GM21447 (cell line): ENCODE measurements around the gene HDAC10.

Experiments used
- ATAC-seq: cut with Tn5 transposase; IDR thresholded peaks from one replicate; pipeline ENCODE4 v1.9.1; 2021; ENCODE audit not compliant: unreplicated experiment

The HDAC10 gene

GRCh38 chr22:50257041-50257440, 6.0 kb upstream of the HDAC10 start:
- no peak for ATAC-seq

GRCh38 chr22:50256258-50256862, 5.3 kb upstream of the HDAC10 start:
- no peak for ATAC-seq

GRCh38 chr22:50255607-50256006, 4.5 kb upstream of the HDAC10 start:
- ATAC-seq = no peak

DNA sequence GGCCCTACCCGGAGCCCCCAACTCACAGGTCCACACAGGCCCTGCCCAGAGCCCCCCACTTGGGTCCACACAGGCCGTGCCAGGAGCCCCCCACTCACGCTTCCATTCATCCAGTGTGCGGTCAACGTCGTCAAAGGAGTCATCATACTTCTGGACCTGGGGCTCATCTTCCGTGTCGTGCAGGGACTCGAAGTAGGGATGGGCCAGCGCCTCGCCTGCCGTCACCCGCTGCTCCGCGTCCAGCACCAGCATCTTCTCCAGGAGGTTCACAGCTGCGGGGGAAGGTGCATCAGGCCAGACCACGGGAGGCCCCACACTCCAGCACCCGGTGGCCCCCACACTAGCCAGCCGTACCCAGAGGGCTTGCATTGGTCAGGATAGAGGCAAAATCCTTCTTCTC, 4.0 kb upstream of the HDAC10 start:
- ATAC-seq = no peak

DNA sequence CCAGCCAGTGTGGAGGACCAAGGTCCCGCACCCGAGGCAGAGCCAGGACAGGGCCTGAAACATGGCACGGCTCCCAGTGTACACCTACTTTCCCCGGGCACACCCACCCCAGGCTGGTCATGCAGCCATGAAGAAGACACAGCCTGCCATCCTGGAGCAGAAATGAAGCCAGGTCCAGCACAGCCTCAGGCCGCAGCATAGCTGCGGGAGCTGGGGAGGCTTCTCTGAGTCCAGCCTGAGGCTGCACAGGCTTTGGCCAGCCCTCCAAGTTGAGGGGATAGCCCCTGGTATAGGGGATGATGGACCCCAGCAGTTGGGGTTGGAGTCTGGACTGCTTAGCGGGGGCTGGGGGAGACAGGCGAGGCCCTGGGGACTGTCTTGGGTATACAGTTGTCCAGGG, 2.9 kb upstream of the HDAC10 start:
- no peak for ATAC-seq

DNA sequence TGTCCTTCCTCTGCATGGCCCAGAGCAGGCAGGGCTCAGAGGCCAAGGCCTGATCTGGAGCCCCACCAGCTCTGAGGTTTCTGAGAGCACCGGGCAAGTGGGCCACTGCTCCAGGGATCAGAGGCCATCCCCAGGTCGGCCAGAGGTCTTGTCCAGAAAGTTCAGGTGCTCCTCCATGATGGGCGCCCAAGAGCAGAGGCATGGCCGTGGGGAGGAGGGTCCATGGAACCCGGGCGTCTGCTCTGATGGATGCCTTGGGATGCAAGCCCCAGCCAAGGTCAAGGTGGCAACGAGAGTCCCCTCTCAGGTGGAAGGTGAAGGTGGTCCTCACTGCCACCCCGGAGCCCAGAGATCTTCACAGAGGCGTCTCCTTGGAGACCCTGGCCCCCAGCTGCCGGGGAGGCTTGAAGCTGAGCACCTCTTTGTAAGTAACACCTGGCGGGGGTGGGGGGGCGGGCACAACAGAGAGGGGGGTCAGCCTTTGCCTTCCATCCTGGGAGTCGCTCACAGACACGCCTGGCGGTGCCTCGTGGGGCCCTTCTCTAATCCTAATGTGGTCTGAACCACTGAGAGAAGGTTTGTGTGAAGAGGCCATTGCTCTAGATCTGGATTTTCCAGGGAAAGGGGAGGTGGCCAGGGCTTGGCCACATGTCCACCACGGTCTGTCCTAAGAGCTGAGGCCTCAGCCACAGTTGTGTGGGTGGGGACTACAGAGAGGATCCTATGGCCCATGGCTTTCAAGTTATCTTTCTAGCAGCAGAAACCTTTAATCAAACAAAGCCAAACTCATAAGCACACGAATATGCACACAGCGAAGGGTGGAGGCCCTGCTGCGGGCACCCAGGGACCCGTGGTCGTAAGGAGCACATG, 2.2 kb upstream of the HDAC10 start:
- no peak for ATAC-seq

DNA sequence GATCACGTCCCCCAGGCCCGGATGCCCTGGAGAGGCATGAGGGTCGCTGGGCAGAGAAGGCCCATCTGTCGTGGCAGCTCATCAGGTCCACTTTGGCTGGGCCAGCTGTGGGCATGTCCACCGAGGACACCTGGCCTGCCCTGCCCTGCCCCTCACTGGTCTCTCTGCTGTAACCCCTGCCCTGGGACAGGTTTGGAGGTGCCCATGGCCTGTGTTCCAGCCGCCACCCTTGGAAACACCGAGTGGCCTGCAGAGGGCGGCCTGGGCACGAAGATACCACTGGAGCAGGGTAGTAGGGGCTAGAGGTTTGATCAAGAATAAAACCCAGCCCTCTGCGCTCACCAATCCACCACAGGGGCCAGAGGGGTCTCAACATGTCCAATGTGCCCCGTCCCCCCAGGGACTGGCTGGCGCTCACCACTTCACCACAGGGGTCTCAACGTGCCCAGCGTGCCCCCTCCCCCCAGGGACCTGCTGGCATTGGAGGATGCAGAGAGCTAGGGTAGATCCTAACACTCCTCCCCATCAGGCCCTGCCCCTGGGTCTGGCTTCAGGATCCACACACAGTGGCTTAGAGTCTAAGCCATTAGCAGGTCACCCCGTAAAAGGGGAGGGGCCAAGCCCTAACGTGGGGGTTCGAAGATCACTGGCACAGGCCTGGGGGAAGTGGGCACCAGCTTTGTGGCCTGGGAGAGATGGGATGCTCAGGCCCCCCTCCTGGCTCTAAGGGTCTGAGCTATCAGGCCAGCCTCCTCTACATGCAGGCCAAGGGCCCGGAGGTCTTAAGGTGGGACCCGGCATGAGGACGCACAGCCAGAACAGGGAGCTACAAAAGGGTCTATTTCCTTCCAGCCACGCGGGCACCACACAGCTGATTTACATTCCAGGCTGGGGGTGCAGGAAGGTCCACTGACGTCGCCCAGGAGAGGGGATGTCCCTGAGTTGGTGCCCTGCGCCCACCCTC, 1.3 kb upstream of the HDAC10 start:
- ATAC-seq = no peak

DNA sequence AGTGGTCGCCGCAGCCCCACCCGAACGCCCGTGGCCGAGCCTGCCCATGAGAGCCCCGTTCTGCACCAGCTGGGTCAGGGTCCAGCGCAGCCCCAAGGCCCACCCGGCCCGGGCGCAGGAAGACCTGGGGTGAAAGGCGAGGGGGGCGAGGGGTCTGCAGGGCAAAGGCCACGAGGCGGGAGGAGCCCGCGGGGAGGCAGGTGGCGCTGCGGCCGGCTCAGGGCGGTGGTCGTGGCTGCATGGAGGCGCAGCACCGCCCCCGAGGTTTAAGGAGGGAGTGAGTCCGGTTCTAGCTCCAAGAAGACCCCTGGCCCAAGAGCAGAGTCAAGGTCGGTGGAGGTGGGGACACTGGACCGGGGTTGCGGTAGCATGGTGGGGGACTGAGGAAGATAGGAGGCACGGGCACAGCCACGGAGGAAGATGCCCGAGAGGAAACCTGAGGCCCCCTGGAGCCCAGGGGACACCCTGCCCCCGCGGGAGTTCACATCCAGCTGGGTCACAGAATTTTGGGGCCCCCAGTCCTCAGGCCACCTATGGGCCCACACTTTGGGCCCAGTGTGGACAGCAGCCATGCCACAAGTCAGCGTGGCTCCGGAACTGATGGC, 514 bp upstream of the HDAC10 start:
- no peak for ATAC-seq

- no peak for ATAC-seq
These were observed 863 bp downstream of the HDAC10 start for GRCh38 chr22:50250249-50250554.

- ATAC-seq = no peak
These were observed 1.5 kb downstream of the HDAC10 start for GRCh38 chr22:50249341-50250248.

DNA sequence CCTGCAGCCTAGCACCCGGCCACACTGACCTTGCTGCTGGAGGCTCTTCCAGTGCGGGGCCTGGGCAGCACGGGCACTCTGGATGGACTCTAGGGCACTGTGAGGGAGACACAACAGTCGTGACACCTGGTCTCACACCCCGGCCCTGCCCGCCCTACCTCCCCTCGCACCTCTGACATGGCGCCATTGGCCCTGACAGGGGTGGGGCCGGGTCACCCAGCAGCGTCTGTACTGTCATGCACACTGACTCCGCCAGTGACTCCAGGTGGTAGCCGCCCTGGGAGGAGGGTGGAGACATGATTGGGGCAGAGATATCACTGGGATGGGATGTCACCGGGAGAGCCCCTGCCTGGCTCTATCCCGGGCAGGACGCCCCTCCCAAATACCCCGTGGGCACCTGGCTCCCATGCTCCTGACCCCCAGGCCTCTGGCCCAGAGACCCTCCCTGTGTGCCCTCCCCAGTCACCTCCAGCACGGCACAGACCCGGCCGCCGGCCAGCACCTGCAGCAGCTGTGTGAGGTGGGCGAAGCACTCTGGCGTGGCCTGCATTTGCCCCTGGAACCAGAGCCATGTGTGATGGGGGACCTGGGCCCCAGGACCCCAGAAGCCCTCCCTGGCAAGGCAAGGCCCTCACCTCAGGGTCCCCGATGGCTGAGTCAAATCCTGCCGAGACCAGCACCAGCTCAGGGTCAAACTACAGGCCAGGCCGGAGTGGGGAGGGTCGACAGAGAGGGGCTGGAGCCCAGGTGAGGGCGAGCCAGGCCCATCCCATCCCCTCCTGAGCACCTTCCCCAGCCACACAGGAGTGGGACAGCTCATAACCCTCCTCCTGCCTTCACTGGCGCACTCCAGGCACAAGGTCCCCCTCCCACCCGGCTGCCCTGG, 2.6 kb downstream of the HDAC10 start:
- ATAC-seq = no peak

DNA sequence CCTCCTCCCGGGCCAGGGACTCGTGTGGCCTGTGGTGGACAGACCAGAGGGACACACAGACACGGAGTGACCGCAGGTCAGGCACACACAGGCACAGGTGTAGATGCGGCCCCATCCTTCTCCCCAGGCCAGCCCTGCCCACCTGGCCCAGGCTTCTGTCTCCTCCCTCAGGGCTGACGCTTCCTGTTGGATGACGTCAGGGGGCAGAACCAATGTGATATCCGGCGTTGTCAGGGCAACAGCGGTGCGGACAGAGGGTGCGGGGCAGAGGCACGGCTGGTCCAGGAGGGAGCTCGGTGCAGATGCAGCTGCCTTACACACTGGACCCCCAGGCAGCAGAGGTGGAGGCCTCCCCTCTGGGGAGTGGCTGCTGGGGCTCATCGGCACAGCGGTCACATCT, 3.3 kb downstream of the HDAC10 start:
- ATAC-seq = no peak

DNA sequence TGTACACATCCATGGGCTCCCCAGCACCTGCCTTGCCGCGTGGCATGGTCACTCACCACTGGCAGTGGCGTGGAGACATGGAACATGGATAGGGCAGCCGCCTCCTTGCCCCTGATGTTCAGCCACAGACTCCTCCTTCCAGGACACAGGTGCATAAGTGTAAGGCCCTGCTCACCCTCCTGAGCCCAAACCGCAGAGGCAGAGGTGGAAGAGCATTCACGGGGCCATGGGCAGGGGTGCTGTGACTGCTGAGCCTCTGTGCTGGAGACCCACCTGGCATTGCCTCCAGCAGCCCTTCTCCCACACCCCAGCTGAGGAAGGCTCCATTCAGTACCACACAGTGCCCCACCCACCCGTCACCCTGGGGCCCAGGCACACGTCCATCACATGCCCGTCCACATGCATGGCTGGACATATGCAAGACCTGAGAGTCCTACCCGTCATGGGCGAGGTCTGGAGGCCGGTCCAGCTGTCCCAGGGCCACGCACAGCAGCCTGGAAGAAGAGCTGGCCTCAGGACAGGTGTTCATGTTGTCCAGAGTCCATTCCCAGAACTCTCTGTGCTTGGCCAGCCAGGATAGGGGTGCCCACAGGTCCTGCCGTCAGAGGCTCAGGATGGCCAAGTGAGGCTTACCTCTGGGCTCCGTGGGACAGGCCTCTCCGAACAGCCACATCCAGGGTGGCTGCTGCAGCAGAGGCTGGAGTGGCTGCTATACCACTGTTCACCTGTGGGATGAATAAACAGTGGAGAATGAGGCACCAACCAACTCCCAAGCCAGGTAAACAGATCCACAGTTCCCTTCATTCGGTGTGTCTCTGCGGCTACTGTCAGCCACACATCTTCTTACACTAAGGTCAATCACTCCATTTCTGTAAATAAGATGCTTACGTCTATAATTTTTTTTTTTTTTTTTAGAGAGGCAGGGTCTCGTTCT, 4.6 kb downstream of the HDAC10 start:
- ATAC-seq = no peak

GRCh38 chr22:50245214-50246072, 5.6 kb downstream of the HDAC10 start:
- peak; percentile 2 for ATAC-seq

- ATAC-seq = peak; percentile 63
These were observed 6.4 kb downstream of the HDAC10 start, which contains the start of gene TUBGCP6 for GRCh38 chr22:50244420-50245213. TUBGCP6 (minus strand) TSS chr22:50245023; CDS start chr22:50244459, 564 bp downstream.

DNA sequence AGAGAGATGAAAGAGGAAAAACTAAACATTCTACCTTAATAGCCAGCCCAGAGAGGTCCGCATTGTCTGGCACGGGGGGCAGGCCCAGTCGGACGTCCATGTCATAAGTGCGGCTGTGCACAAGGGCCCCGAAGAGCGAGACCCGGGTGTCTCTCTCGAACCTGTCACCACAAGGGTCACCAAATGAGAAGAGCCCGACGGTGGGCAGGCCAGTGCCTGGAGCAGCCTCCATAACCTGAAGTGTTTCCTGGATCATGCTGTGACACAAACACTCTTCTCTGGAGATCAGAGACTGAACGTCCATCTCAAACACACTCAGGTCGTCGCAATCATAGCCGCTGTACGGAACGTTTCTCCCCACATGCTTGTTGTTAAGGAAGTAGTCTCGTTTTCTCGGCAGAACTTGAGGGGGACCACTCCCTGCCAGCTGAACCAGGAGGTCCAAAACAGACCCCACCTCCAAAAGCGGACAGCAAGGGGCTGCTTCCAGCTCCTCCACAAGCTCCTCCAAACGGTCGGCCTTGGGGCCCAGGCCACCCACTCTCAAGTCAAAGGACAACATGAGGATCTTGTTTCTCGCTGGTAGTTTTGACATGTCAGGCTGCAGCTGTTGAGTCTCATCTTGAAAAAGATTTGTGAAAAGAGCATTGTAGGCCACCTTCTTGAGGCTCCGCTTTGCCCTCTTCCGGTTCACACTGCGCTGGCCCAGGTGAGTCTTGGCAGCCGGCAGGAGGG, 7.2 kb downstream of the HDAC10 start:
- ATAC-seq = no peak
